Left ventricle myocardium superior (tissue), 1 donor: ENCODE data around the gene HDAC7. TPM values are rescaled to one million over a fixed set of nuclear protein-coding genes. Genes with fewer than 3 reads are reported as not detected.

Source experiments
- ATAC-seq: fragments of 200-7000 bp; cut with Tn5 transposase; one replicate; pipeline ENCODE4 v1.9.1; 2020; ENCODE audit warnings: mild to moderate bottlenecking, moderate library complexity
- DNase-seq: peaks from one replicate; pipeline ENCODE4 v3.0.0-alpha.2; 2020
- intact Hi-C: fragments of 100-400 bp; cut with micrococcal nuclease; formaldehyde crosslinking; loops from one replicate; pipeline ENCODE4 v1.11.0; 2022
- total RNA-seq: library from RNA; stranded (reverse); fragmentation: NEBNext Ultra II Directional; extraction: Animal tissue kit (Norgen Biotek cat#: 25700); gene quantifications from one replicate; pipeline ENCODE4 v1.2.1, GENCODE V29; 2021
- donor health status: DM: no; HTN: yes; CAD: no; lungs with severe emphysema.

HDAC7 gene
- total RNA-seq, 1 donor from 2014 or later: 35.4 TPM

DNA sequence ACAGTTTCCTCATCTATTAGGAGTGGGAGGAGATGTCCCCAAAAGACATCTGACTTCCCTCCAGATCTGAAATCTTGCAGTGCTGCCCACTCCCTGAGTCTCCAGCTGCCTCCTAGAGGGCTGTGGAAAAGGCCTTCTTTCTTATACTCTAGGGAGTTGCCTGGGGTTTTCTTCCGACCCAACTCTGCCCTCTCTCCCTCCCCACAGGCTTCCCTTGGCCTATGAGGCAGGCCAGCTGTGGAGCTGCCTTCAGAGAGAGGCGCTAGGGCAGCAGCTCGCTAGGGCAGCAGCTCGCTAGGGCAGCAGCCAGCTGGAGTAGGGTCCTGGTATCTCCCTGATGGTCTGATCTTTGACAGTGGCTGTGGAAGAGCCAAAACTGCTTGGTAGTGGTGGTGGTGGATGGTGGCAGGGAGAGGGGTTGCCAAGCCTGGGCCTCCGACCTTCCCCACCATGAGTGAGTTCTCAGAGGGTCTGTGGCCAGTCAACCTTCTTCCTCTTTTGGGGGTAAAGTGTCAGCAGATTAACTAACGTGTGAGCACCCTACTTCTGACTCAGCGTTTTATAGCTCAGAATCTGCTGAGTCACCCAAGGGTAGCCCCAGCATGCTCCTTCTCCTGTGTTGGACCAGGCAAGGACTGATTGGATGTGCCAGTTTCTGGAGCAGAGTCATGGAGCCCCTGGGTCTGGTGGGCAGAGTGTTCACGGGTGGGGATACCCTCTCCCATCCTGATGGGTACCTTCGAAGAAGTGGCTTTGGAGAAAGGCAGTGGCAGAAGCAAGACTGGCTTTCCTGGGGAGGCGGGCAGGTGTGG lies 44.4 kb downstream of the HDAC7 start:
- intact Hi-C loops: loop anchor here (10.0 kb wide), 1 partner anchor 59 kb away; no protein-coding TSS in a partner anchor
- ATAC-seq: no peak
- peak; percentile 37 for DNase-seq

DNA sequence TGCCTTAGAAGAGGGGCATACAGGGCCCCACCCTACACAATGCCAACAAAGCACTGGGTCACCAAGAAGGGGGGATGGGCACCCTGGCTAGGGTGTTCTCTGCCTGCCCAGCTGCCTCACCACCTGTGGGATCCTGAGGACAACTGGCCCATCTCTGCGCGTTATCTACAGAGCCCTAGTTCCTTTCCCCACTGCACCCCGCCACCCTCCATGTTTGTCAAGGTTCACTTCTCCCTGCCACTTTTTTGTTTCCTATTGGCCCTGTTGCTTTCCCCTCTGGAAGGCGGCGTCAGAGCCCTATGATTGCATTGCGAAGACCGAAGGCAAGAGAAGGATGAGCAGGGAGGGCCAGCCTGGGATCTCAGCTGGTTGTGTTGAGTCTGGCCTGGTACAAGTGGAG lies 45.0 kb downstream of the HDAC7 start:
- ATAC-seq (no peak), DNase-seq (no peak)
- intact Hi-C loops: loop anchor here (10.0 kb wide), 1 partner anchor 60 kb away; no protein-coding TSS in a partner anchor

DNA sequence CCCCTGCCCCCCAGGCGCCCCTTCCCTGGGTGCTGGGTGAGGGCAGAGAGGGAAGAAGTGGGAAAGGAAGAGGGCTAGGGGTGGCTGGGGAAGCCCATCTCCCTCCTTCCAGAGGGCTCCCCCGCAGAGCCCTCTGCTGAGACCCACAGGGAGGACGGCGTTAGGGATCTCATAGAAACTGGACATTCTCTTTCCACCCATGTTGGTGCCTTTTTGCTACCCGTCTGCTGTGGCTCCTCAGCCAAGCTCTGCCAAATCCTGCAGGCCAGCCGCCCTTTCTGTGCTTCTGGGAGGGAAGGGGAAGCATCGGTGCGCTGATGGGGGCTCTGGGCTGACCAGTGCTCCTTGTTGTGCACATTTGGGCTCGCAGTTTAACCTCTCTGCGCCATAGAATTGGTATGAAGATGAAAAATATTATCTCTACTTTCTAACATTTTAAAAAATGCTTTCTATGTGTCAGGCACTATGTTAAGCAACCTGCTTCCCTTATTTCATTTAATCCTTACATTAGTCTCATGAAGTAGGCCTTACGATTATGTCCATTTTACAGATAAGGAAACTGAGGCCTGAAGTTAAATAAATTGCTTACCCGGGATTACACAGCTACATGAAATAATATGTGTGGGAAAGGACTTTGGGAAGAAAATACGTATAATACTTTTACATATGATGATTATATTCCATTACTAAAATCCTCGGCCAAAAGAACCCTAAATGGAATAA lies 45.7 kb downstream of the HDAC7 start:
- ATAC-seq (peak; percentile 5), DNase-seq (peak; percentile 30)
- intact Hi-C loops: loop anchor here (10.0 kb wide), 1 partner anchor 61 kb away; no protein-coding TSS in a partner anchor

DNA sequence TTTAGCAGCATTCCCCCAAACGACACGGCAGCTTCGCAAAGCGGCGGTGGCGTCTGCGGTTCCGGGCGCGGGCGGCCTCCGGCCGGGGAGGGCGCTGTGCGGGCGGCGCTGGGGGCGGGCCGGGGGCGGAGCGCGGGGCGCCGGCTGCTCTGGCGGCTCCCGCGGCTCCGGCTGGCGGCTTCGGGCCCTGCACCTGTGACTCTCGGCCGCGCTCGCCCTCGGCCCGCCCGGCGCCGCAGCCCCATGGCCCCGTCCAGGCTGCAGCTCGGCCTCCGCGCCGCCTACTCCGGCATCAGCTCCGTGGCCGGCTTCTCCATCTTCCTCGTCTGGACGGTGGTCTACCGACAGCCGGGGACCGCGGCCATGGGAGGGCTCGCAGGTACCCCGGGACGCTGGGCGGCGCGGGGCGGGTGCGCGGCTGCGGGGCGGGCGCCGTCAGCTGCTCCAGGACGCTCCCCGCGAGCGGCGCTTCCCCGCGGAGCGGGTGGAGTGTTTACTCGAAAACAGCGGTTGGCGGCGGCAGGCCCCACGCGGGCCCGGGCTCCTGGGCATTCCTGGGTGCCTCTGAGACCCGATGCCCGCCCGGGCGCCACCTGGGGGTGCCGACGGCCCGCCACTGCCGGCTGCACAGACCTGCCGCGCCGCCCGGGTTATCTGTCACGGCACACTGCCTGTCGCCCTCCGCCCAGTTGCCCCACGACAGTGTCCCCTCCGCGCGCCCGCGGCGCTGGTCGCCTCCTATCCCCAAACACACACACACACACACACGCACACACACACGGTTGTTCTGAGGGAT lies 46.4 kb downstream of the HDAC7 start, which contains the start of gene SLC48A1:
Gene SLC48A1, plus strand, starts transcription at position 177 of the 796 bp plus-strand sequence. Its CDS starts 67 bp downstream, at position 244.
- ATAC-seq (peak; percentile 84), DNase-seq (peak; percentile 90)
- intact Hi-C loops: loop anchor here (10.0 kb wide), 1 partner anchor 62 kb away; no protein-coding TSS in a partner anchor

DNA sequence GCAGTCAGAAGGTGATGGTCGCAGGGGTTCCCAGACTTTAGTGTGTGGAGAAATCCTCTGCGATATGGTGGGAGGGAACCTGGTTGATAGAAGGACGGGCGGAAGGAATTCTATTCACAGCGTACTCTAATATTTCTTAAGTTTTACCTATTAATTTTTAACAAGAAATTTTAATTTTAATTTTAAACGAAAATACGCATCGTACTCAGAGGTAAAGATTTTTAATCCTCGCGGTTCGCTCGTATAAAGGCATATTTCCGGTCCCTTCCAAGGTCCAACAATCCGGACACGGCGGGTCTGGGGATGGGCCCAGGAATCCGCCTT lies 47.0 kb downstream of the HDAC7 start:
- DNase-seq: no peak
- intact Hi-C loops: loop anchor here (10.0 kb wide), 1 partner anchor 62 kb away; no protein-coding TSS in a partner anchor
- ATAC-seq: no peak

DNA sequence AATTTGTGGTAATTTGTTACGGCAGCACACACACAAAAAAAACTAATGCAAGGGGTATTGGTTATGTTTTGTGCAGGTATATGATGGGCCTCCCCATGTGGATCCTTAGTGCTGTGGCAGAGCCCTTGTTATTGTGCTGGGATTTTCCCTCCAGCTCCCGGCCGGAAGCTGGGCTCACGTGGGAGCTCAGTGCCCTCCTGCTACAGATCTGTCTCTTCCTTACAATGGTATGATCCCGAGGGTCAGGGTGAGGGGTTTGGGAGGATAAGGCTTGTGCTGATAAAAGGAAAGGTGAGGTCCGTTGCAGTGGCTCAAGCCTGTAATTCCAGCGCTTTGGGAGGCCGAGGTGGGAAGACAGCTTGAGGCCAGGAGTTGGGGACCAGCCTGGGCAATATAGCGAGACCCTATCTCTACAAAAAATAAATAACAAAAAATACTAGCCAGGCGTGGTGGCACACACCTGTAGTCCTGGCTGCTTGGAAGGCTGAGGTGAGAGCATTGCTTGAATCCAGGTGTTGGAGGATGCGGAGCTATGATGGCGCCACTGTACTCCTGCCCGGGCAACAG lies 47.5 kb downstream of the HDAC7 start:
- intact Hi-C loops: loop anchor here (10.0 kb wide), 1 partner anchor 63 kb away; no protein-coding TSS in a partner anchor
- DNase-seq: peak; percentile 16
- no peak for ATAC-seq

DNA sequence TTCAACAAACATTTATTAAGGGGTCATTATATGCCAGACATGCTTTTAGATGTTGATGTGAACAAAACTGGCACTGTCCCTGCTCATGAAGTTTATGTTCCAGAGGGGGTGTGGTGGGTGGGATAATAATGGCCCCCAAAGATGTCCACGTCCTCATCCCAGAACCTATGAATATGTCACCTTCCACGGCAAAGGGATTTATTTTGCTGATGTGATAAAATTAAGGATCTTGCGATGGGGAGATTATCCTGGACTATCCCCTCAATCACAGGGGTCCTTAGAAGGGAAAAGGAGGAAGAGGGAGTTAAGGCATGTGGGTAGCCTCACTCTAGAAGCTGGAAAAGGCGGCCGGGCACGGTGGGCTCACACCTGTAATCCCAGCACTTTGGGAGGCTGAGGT lies 48.4 kb downstream of the HDAC7 start:
- intact Hi-C loops: loop anchor here (10.0 kb wide), 1 partner anchor 63 kb away; no protein-coding TSS in a partner anchor
- ATAC-seq: no peak
- DNase-seq: no peak

DNA sequence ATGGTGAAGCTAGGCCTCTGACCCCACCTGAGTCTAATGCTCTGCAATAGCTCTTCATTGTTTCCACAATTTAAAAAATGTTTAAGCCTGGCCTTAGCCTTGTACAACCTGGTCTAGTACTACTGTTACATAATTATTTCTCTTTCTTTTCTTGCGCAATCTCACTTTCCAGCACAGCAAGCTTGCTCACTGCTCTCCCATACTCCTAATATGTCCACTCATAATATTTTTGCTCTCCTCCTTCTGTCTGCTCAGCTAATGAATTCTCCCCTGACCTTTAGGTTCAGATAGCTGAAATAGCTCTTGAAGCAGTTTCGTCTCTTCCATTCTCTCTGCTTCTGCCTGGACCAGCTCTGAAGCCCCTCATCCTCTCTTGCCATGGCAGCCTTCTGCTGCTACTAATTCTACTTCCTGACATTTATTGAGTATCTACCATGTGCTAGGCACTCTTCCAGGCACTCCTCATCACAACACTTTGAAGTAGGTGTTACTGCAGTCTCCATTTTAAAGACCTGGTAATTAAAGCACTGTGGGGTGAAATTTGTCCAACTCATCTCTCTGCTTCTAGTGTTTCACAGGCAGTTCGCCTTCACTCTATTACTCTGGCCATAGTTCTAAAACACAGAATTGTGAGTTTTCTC lies 49.5 kb downstream of the HDAC7 start:
- ATAC-seq: no peak
- intact Hi-C loops: loop anchor here (10.0 kb wide), 1 partner anchor 65 kb away; no protein-coding TSS in a partner anchor

DNA sequence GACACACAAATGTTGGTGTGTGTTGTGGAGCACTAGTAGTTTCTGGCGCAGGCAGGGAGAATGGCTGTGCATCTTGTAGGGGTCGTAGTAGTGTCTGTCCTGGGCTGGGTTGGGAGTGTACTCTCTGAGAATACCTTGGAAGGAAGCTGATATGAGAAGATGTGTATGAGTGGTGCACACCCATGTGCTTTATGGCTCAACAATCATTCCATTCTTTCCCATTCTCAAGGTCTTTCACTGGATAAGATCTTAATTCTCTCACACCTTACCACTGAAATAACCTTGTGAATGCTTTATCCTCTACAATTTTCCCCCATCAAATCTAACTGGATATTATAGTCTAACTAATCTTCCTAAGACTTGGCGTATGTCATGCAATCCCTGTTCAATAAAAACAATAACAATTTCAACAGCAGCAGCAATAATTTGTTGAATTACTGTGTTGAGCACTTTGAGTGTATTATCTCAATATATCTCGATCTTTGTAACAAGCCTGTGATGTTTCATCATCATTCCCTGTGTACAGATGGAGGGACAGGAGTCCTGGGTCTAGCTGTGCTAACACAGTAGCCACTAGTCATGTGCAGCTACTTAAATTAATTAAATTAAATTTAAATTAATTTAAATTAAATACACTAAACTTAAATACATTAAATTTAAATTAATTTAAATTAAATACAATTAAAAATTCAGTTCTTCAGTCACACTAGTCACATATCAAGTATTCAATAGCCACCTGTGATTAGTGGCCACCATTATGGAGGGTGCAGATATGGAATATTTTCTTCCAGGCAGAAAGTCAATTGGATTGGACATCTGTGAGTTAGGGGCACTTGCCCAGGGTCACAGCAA lies 50.2 kb downstream of the HDAC7 start:
- intact Hi-C loops: loop anchor here (5.0 to 10.0 kb wide), 2 partner anchors 52 to 65 kb away; no protein-coding TSS in a partner anchor
- no peak for ATAC-seq
- no peak for DNase-seq

More for the DNA sequence above, 49.5 kb downstream of the HDAC7 start:
- no peak for DNase-seq

DNA sequence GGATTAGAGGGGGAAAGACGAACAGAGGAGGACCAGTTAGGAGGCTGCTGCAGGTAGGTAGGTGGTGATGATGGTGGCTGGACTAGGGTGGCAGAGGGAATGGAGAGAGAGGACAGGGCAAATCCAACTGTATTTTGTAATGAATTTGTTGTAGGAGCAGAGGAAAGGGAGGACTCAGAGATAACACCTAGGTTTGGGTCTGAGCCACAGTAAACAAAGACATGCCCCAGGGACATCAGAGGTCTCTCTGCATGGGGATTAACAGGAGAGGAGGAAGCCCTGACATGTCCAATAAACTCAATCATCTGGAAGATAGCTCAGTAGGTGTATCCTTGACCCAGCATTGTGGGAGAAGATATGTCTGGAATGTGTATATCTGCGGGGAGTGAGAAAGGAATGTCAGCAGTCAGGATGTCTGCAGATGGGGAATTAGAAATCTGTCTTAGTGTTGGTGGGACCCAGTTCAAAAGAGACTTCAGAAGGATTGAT lies 51.3 kb downstream of the HDAC7 start:
- intact Hi-C loops: loop anchor here (5.0 kb wide), 1 partner anchor 51 kb away; no protein-coding TSS in a partner anchor
- ATAC-seq (no peak), DNase-seq (no peak)

DNA sequence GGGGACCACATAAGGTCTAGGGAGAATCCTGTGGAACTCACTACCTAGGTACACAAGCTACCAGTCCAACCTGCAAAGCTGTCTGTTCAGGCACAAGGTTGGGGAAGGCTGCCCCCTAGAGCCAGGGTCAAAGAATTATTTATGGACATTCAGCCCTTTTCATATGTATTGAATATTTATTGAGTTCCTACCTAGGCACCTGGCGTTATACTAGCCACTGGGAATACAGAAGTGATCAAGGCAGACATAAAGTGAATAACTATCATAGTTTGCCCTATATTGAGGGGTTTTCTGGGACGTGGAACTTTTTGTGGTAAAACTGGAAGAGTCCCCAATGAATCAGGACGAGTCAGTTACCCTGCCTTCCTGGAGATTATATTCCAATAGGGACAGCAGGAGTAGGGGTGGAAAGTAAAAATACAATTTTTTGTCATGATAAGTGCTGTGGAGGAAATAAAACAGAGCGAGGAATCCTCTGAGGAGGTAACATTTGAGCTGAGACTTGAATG lies 52.4 kb downstream of the HDAC7 start:
- intact Hi-C loops: loop anchor here (5.0 kb wide), 1 partner anchor 50 kb away; no protein-coding TSS in a partner anchor
- DNase-seq: no peak
- peak; percentile 49 for ATAC-seq

DNA sequence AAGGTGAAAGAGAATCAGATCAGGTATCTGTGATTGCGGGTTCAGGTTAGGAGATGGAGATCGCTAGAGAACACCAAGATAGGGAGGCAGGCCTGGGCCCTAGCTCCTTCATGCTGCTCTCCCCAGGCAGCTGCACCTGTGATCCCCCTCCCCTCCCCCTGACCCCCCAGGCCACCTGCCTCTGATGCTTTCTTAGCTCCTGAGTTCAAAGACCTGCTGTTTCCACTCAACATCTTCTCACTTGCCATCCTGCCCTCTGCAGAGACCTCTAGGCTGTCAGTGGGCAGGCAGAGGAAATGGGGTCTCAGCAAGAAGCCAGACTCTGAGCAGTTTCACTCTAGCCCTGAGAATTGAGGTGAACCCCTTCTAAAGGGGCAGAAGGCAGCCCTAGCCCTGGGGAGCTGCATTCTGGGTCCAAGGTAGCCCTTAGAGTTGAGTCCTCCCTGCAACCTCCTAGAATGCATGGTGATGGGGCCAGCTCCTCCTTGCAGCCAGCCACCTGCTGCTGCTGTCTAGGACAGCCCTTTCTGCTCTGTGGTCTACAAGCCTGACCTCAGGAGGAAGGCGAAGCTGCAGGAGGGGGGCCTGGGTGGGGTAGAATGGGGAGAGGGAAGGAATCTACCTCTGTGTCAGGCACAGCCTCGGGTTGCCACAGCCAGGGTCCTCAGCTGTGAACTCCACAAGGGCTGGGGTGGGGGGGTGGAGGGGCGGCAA lies 53.0 kb downstream of the HDAC7 start:
- no peak for ATAC-seq
- DNase-seq: peak; percentile 25
- intact Hi-C loops: loop anchor here (5.0 kb wide), 1 partner anchor 49 kb away; no protein-coding TSS in a partner anchor

DNA sequence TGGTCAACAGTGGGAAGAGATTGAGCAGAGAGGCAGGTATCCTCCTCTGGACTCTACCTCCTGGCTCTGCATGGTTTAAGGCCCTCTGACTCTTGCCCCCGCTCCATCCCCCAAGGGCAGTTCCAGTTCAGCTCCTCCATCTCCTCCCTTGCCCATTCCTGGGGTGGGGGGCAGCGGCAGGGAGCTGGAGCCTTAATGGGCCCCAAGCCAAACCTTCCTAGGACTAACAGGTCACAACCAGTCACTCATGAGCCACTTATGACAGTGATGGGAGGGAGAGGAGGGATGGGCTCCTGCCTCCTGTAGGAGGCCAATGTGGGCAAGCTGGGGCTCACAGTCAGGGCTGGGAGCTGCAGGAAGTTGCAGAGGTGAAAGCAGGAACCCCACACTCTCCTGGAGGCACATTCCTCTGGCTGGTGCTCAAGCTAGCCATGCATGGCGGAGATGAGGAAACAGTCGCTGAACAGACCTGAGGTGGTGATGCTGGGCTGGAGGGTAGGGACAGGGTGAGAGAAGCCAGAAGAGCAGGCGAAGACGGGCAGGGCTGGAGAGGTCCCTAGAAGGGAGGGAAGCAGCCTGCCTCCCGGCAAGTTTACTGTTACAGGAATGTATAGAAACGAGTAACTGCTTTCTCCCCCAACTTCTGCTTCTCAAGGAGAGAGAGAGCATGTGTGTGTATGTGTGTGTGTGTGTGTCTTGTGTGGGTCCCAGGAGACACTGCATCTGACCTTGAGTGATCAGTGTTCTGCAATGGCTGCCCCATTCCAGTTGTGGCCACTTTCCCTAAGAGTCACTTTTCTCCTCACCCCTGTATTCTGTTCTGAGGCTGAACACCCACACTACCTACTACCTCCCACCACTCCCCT lies 56.0 kb downstream of the HDAC7 start:
- ATAC-seq (no peak), DNase-seq (no peak)
- intact Hi-C loops: no loop called here

DNA sequence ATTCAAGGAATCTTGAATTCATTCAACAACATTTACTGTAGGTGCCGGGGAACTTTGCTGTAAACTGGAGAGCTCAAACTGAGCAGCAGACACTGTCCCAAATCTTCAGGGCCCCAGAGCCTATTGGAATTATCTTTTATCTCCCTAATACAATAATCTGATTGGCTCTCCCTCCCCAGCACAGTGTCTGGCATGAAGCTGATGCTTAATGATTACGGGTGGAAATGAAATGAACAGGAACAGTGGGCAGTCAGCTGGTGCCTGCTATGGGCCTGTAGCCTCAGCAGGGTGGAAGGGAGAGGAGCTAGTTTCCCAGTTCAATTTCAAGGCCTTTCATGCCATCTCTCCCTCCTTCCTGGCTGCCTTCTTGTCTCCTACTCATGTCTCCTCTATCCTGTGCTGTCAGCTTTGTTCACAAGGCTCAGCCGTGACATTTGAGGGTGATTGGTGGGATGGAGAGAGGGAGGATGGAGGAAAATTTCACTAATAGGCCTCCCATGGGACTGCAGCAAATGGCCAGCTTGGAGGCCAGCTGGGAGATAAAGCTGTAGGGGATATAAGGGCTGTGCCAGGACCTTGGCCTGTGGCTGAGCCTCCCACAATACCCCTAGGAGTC lies 56.7 kb downstream of the HDAC7 start:
- intact Hi-C loops: no loop called here
- ATAC-seq (no peak), DNase-seq (no peak)
